Heart right ventricle (tissue), 16 donors: ENCODE data around the gene KIF3A. TPM values are rescaled to one million over a fixed set of nuclear protein-coding genes. Genes with fewer than 3 reads are reported as not detected.
A peak's percentile ranks its signal among the peaks of the same experiment; 100 is the strongest.

Experiments used
- ATAC-seq, 8 donors: fragments of 200-7000 bp; cut with Tn5 transposase; one replicate each; pipeline ENCODE4 v1.9.1; 2020; ENCODE audit warnings: mild to moderate bottlenecking in 8 of 8, moderate library complexity in 8 of 8, moderate number of reproducible peaks in 1 of 8
- DNase-seq, 2 donors: peaks; one replicate each; pipeline ENCODE4 v3.0.0-alpha.2; 2020
- H3K27ac ChIP-seq, 10 donors: fragments of 200-600 bp; sonication (generic) in 2 of 10; one replicate each; pipeline versions ENCODE4 v1.5.0 to v1.8.0; 2020 to 2022; ENCODE audit warnings: mild to moderate bottlenecking in 3 of 10
- H3K27me3 ChIP-seq, 7 donors: fragments of 200-600 bp; one replicate each; pipeline ENCODE4 v1.8.0; 2021 to 2022; ENCODE audit warnings: mild to moderate bottlenecking in 2 of 7
- H3K36me3 ChIP-seq, 9 donors: fragments of 200-600 bp; sonication (generic) in 1 of 9; one replicate each; pipeline versions ENCODE4 v1.5.0 to v1.8.0; 2020 to 2022; ENCODE audit warnings: mild to moderate bottlenecking in 2 of 9
- H3K4me1 ChIP-seq, 9 donors: fragments of 200-600 bp; sonication (generic) in 1 of 9; one replicate each; pipeline versions ENCODE4 v1.5.0 to v1.8.0; 2020 to 2022; ENCODE audit warnings: mild to moderate bottlenecking in 4 of 9
- H3K4me3 ChIP-seq, 10 donors: fragments of 200-600 bp; sonication (generic) in 2 of 10; one replicate each; pipeline versions ENCODE4 v1.5.0 to v1.8.0; 2020 to 2022; ENCODE audit warnings: mild to moderate bottlenecking in 7 of 10, moderate library complexity in 2 of 10
- H3K9me3 ChIP-seq, 11 donors: fragments of 200-600 bp in 10 of 11; sonication (generic) in 2 of 11; one replicate each; pipeline versions ENCODE4 v1.5.0 to v1.8.0; 2013 to 2022; ENCODE audit warnings: mild to moderate bottlenecking in 2 of 11, control low read depth in 1 of 11, moderate library complexity in 1 of 11
- CTCF ChIP-seq, 9 donors: fragments of 200-600 bp; sonication (generic) in 2 of 9; IDR thresholded peaks; one replicate each; pipeline versions ENCODE4 v1.5.0 to v1.8.0; 2021 to 2022; ENCODE audit warnings: antibody characterized with exemption in 9 of 9, mild to moderate bottlenecking in 5 of 9, moderate library complexity in 1 of 9
- WGBS, 2 donors: extraction: QIAGEN DNeasy Blood & Tissue Kit; methylation state at CpG; one replicate each; pipeline ENCODE4 v1.1.7; 2013; ENCODE audit warnings: inconsistent platforms in 1 of 2; 5-methylcytosine and 5-hydroxymethylcytosine counted together
- intact Hi-C, 10 donors: fragments of 100-400 bp; cut with DNase I; formaldehyde crosslinking; loops; one replicate each; pipeline versions ENCODE4 v1.11.1 to v1.14.2; 2022
- polyA plus RNA-seq, 2 donors: library from polyadenylated mRNA; stranded (reverse); fragments of 200-250 nt; gene quantifications; one replicate each; pipeline ENCODE4 v1.2.3, GENCODE V29; 2013
- total RNA-seq, 10 donors: library from RNA; stranded (reverse); fragmentation: NEBNext Ultra II Directional in 3 of 10; extraction: Animal tissue kit (Norgen Biotek cat#: 25700) in 3 of 10; gene quantifications; one replicate each; pipeline versions ENCODE4 v1.2.1 to v1.2.4, GENCODE V29; 2021 to 2023
- donor health status: Arrhythmogenic right ventricular cardiomyopathy.
- donor health status: ischemic (EF 13 %, LVEDD 7.1; RV severe dilation, severe dysfunction).
- donor health status: healthy with polysubstance abuse.
- donor health status: DM: no; HTN: yes; CAD: no.
- donor health status: DM: no; HTN: no; CAD: no.
- donor health status: ischemic (EF 25% LVEDD 6.9; RV normal size, moderate dysfunction).
- donor health status: ischemic (EF 25% LVEDD 5.7; RV mildly dilated, moderate dysfunction).
- donor health status: healthy.
- donor health status: DM: yes; HTN: yes; CAD: no.
- donor health status: Ischemic cardiomyopathy.
- donor health status: ischemic (EF 35%, LVEDD 5.7; RV mildly dilated, moderate dysfunction).
- donor health status: nonischemic (EF 11% LVEDD 7.7; RV severe dilation, severe dysfunction).
- donor health status: DM: yes; HTN: yes; CAD: no.
- donor health status: PGD.
- donor health status: ischemic (EF 29% LVEDD 5.4; RV normal size, mild dysfunction).
- donor health status: nonischemic (EF 23%, LVEDD 6.1; RV moderate dilation, normal function).

KIF3A gene
- total and polyA plus RNA-seq, 12 donors = 2.2 to 18.6 (median 12.5) TPM

DNA sequence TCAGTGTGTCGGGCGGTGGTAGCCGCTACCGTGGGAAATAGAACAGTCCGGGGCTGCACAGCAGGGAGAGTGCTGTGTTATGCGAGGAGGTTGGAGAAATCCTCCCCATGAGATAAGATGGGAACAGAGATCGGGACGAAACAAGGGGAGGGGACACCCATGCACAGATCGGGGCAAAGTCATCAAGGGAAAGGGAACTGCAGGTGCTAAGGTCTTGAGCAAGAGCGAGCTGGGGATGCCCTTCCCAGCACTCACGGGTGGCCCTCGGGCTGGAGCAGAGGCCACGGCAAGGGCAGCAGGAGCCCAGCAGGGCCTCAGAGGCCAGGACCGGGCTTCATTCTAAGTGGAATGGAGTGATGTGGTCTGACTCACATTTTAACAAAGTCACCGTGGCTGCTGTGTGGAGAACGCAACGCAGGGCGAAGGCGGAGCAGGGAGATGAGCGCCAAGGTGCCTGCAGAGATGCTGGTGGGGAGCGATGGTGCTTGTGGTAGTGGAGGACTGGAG lies 71.7 kb downstream of the KIF3A start:
- peaks cover 0 to 9% (median 0%) of the 10 kb centered on the region in 7 donors for H3K27me3 ChIP-seq
- ATAC-seq (no peak), DNase-seq (no peak)
- peaks cover 0 to 11% (median 0%) of the 10 kb centered on the region in 9 donors for H3K4me1 ChIP-seq
- no peak overlapping the region for H3K27ac ChIP-seq
- WGBS, 2 donors = 84 to 85% methylated on average over 21 of the region's 21 CpGs
- intact Hi-C loops = no loop called here
- H3K36me3 ChIP-seq = no peaks in the 10 kb centered on the region
- no peak overlapping the region for H3K4me3 ChIP-seq
- H3K9me3 ChIP-seq = no peaks in the 10 kb centered on the region
- TF ChIP-seq CTCF (IDR thresholded peaks at IDR 0.05) = no peak

DNA sequence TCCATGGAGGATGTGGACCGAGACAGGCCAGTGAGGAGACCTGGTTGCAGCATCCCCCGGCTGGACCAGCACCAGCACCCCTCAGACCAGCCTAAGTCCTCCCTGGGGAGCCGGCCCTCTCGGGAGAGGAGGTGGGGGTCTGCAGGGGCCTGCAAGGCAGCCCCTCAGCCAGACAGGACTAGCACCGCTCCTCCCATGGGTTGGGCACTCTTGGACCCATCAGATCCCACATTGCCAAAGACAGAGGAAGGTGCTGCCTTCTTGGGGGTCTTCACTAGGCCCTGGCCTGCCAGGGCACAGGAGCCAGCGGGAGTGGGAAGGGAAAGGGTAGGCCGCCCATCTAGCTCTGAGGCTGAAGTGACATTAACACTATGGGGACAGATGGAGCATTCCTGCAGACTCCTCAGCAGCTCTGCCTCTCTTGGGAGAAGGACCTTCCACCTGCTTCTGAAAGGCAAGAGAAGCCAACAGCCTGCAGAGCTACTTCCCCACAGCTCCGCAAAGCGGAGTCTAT lies 72.6 kb downstream of the KIF3A start:
- WGBS, 2 donors = 94 to 99% methylated on average over 9 of the region's 9 CpGs
- peaks cover 0 to 11% (median 0%) of the 10 kb centered on the region in 9 donors for H3K4me1 ChIP-seq
- no peak for TF ChIP-seq CTCF (IDR thresholded peaks at IDR 0.05)
- no peaks in the 10 kb centered on the region for H3K9me3 ChIP-seq
- no peak overlapping the region for H3K4me3 ChIP-seq
- DNase-seq = no peak
- no peaks in the 10 kb centered on the region for H3K36me3 ChIP-seq
- peak in 1 of 8 donors; percentile 16 for ATAC-seq
- H3K27ac ChIP-seq = no peak overlapping the region
- intact Hi-C loops = no loop called here
- H3K27me3 ChIP-seq = peaks cover 0 to 9% (median 0%) of the 10 kb centered on the region in 7 donors

DNA sequence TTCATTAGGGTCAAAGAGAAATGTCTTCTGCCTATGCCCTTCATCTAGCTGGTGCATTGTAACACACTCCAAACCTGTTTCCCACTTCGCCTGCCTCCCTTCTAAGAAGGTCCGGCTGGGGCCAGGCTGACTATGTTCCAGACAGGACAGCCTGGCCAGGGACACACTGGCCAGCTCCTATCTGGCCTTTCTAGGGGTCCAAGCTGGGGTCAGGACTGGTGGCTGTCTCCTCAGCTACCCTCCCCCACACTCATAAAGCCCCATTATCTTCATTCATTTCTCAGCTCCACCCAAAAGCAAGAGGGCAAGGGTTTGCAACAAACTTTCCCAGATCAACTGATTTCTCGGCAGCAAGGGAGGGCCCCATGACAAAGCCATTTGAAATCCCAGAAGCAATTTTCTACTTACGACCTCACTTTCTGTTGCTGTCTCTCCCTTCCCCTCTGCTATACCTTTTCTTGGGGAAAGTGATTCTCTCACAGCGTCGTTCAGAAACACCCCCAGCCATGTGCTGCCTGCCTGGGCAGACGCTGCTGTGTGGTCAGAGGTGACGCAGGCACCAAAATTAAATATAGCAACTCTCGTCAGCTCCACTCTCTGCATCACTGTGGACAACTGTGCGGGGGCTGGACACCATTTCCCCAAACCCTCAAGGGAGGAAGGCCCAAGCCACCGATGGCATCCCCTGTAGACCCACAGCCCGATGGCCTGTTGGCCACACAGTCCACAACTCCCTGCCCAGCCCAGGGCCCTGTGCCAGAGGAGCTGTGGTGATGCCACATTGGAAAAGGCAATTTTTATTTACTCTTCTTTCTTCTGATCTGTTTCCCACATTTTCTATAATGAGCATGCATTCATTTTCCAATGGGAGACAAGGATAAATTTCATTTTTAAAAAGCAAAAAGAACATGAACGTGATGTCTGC lies 73.3 kb downstream of the KIF3A start:
- Histone ChIP-seq H3K4me3 (no peak overlapping the region), H3K4me1 (peaks cover 0 to 11% (median 0%) of the 10 kb centered on the region in 9 donors), H3K9me3 (no peaks in the 10 kb centered on the region), H3K27me3 (peaks cover 0 to 9% (median 0%) of the 10 kb centered on the region in 7 donors), H3K36me3 (no peaks in the 10 kb centered on the region), H3K27ac (peak overlapping the region in 1 of 10 donors; percentile 38)
- TF ChIP-seq CTCF (IDR thresholded peaks at IDR 0.05) = no peak
- intact Hi-C loops = no loop called here
- ATAC-seq (peak in 1 of 8 donors; percentile 40), DNase-seq (no peak)
- 77 to 79% methylated on average over 13 of the region's 13 CpGs for WGBS, 2 donors

DNA sequence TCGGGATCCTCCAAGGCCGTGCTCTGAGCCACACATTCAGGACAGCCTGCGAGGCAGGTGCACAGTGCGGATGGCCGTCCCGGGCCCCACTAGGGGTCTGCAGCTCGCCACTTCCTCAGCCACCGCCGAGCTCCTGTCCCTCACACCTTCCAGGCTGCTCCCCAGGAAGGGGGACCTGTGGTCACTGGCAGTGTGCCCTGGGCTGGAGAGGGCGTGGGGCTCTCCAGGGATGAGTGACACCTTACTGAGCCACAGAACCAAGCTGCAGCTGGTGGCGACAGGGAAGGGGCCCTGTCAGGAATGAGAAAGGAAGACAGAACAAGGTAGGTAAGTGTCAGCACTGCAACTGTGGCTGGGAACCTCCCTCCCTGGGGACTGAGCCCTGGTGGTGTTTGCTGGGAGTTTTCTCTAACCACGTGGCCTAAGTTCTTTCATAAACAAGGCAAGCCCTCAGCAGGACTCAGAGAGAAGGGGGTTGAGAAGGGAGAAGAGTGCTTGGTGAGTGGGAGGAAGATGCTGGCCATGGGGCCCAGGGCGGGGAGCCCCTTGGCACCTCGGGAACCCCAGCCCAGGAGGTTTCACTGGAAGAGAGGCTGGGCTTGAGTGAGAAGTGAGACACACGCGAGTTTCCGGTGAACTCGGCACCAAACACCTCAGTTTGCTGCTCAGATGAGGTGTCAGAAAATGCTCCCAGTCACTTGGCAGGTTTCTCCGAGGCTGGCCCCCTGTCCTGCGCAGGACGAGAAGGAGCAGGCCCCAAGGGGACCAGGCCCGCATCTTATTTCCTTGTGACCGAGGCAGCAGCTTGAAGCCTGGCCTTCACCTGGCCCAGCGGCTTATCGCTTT lies 74.2 kb downstream of the KIF3A start:
- H3K27ac ChIP-seq = peak overlapping the region in 1 of 10 donors; percentile 38

More for the DNA sequence above, 74.2 kb downstream of the KIF3A start:
- Histone ChIP-seq H3K36me3 (no peaks in the 10 kb centered on the region), H3K9me3 (no peaks in the 10 kb centered on the region), H3K4me1 (peaks cover 0 to 11% (median 0%) of the 10 kb centered on the region in 9 donors), H3K27me3 (peaks cover 0 to 9% (median 0%) of the 10 kb centered on the region in 7 donors), H3K4me3 (no peak overlapping the region)
- WGBS, 2 donors = 75 to 78% methylated on average over 25 of the region's 25 CpGs
- no peak for ATAC-seq
- no peak for TF ChIP-seq CTCF (IDR thresholded peaks at IDR 0.05)
- no peak for DNase-seq
- intact Hi-C loops = no loop called here
